CD4-positive, alpha-beta T cell treated with Interleukin-10 for 1 hour (primary cell): ENCODE results near the gene SPATA2.
A peak's percentile ranks its signal among the peaks of the same experiment; 100 is the strongest.

Experiments
- DNase-seq: peaks from one replicate; pipeline ENCODE4 v3.0.0-alpha.2; 2020

Gene SPATA2

GRCh38 chr20:49928411-49929141 lies 13.2 kb upstream of the SPATA2 start:
- DNase-seq, result peak; percentile 86

GRCh38 chr20:49925901-49926454 lies 10.6 kb upstream of the SPATA2 start:
- DNase-seq, result no peak

GRCh38 chr20:49924247-49924646 lies 8.9 kb upstream of the SPATA2 start:
- DNase-seq, result no peak

- DNase-seq, result no peak
Measured at GRCh38 chr20:49919461-49919860, 4.1 kb upstream of the SPATA2 start.

- no peak for DNase-seq
Measured at GRCh38 chr20:49919009-49919408, 3.7 kb upstream of the SPATA2 start.

- DNase-seq, result no peak
Measured at GRCh38 chr20:49918446-49918845, 3.1 kb upstream of the SPATA2 start.

GRCh38 chr20:49916146-49917002 lies 1.0 kb upstream of the SPATA2 start:
- no peak for DNase-seq

GRCh38 chr20:49915118-49915379 lies 280 bp downstream of the SPATA2 start:
- DNase-seq, result no peak

- DNase-seq, result peak; percentile 43
Measured at GRCh38 chr20:49914310-49915117, 815 bp downstream of the SPATA2 start.

GRCh38 chr20:49913399-49914047 lies 1.8 kb downstream of the SPATA2 start:
- no peak for DNase-seq

GRCh38 chr20:49910340-49910706 lies 5.0 kb downstream of the SPATA2 start:
- DNase-seq, result no peak

GRCh38 chr20:49909499-49910339 lies 5.6 kb downstream of the SPATA2 start:
- DNase-seq, result no peak

- DNase-seq, result no peak
Measured at GRCh38 chr20:49908258-49908565, 7.1 kb downstream of the SPATA2 start.

- no peak for DNase-seq
Measured at GRCh38 chr20:49907405-49908257, 7.7 kb downstream of the SPATA2 start.

GRCh38 chr20:49906615-49907154 lies 8.6 kb downstream of the SPATA2 start:
- no peak for DNase-seq

- no peak for DNase-seq
Measured at GRCh38 chr20:49906101-49906604, 9.2 kb downstream of the SPATA2 start.

GRCh38 chr20:49905415-49906091 lies 9.8 kb downstream of the SPATA2 start:
- DNase-seq, result no peak

GRCh38 chr20:49904440-49905214 lies 10.7 kb downstream of the SPATA2 start:
- no peak for DNase-seq

- DNase-seq, result no peak
Measured at GRCh38 chr20:49901588-49901987, 13.7 kb downstream of the SPATA2 start.
